Measurements from ENCODE around the gene RFX4. TPM values are rescaled to one million over a fixed set of nuclear protein-coding genes. Genes with fewer than 3 reads are reported as not detected.

RFX4 gene
- total RNA-seq, 4 donors from 2014 or later: not detected

DNA sequence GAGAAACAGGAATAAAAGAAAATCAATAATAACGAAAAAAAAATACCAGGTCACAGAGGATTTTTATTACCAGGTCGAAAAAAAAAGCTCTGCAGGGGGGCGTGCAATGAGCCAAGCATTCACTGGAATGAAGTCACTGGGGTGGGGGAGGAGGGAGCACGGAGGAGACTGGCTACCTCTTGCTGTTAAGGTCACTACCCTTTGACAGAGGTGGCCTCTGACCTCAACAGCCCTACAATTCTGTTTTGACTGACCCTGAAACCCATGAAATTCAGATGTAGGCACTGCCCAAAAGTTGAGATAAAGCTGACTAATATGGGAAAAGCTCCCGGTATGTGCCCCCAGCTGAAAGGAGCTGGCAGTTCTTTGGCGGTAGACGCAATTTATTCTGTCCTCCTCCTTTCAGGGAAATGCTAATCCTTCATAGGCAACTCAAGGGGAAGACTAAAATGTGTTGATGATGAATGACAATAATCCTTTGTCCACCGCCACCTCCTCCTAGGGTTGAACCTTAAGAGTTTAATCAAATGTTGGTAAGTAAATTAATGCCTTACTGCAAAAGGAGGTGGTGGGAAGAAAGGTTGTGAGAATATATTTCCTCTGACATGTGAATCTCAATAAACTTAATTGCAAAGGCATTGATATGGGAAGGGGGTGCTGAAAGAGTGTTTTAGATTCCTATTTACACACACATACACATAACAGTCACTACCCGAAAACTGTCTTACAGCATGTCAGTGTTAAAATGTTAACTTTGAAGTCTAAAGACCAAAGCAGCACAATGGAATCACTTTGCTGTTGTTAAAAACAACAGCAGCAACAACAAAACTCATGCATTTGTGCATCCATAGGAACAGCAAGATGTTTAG is 185.4 kb downstream of the RFX4 start:
- DNase-seq (no peak), ATAC-seq (no peak)
- Histone ChIP-seq H3K27ac (no peak overlapping the region), H3K27me3 (no peaks in the 10 kb centered on the region), H3K36me3 (no peaks in the 10 kb centered on the region), H3K9me3 (no peaks in the 10 kb centered on the region), H3K4me1 (peaks cover 9 to 17% of the 10 kb centered on the region in 2 donors), H3K4me3 (no peak overlapping the region)
- intact Hi-C loops (cut with DNase I; ENCODE audit: low total_unique reads): no loop called here
- in situ Hi-C loops (cut with MboI; ENCODE audit: low sequenced_read_pairs in 4 of 4): no loop called here
- no peak for TF ChIP-seq POLR2A (IDR thresholded peaks at IDR 0.05)
- TF ChIP-seq, protein P1, sequence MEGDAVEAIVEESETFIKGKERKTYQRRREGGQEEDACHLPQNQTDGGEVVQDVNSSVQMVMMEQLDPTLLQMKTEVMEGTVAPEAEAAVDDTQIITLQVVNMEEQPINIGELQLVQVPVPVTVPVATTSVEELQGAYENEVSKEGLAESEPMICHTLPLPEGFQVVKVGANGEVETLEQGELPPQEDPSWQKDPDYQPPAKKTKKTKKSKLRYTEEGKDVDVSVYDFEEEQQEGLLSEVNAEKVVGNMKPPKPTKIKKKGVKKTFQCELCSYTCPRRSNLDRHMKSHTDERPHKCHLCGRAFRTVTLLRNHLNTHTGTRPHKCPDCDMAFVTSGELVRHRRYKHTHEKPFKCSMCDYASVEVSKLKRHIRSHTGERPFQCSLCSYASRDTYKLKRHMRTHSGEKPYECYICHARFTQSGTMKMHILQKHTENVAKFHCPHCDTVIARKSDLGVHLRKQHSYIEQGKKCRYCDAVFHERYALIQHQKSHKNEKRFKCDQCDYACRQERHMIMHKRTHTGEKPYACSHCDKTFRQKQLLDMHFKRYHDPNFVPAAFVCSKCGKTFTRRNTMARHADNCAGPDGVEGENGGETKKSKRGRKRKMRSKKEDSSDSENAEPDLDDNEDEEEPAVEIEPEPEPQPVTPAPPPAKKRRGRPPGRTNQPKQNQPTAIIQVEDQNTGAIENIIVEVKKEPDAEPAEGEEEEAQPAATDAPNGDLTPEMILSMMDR (IDR thresholded peaks at IDR 0.05 in 4 of 5, conservative IDR thresholded peaks at IDR 0.05 in 1 of 5): no peak

DNA sequence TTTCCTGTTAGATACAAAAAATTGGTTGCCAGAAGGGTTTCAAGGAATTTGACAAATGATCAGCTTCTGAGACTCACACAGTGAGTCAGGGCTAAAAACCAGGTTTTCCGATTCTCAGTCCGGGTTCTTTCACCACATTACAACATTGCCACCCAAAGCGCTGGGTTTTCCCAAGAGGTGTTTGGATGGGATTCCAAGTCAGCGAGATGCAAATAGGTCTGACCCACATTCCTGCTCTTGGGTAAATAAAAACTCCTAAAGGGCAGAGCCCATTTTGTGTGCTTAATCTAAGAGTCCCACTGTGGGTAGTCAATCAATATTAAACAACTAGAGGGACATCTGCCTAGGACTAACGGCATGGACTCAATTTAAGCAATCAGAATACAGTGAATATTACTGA is 186.3 kb downstream of the RFX4 start:
- TF ChIP-seq, protein P1 (IDR thresholded peaks at IDR 0.05 in 4 of 5, conservative IDR thresholded peaks at IDR 0.05 in 1 of 5): no peak
- intact Hi-C loops (cut with DNase I; ENCODE audit: low total_unique reads): no loop called here
- H3K4me3 ChIP-seq: no peak overlapping the region

DNA sequence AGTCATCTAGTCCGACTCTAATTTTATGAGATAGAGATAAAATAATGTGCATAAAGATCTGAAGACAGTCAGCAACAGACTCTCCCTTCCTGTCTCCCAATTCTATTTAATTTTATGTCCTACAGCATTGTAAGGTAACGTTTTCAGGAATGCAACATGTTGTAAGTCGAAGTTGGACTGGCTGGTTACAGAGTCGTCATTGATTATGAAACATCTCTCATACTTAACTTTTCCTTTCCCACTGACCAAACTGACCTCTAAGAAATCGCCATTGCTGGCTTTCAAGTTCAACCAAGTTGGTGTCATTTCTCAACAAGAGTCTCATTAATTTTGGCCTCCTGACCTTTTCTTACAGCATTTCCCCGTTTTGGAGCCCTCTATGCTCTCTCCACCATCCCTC is 186.7 kb downstream of the RFX4 start:
- no peak overlapping the region for H3K27ac ChIP-seq
- H3K9me3 ChIP-seq: no peaks in the 10 kb centered on the region
- TF ChIP-seq, protein P1 (IDR thresholded peaks at IDR 0.05 in 4 of 5, conservative IDR thresholded peaks at IDR 0.05 in 1 of 5): no peak
- no peak for TF ChIP-seq POLR2A (IDR thresholded peaks at IDR 0.05)
- DNase-seq (no peak), ATAC-seq (no peak)
- no peak overlapping the region for H3K4me3 ChIP-seq
- H3K36me3 ChIP-seq: no peaks in the 10 kb centered on the region
- in situ Hi-C loops (cut with MboI; ENCODE audit: low sequenced_read_pairs in 4 of 4) (no loop called here), intact Hi-C loops (cut with DNase I; ENCODE audit: low total_unique reads) (no loop called here)
- H3K4me1 ChIP-seq: peaks cover 9 to 17% of the 10 kb centered on the region in 2 donors
- H3K27me3 ChIP-seq: no peaks in the 10 kb centered on the region

More for the DNA sequence above, 186.3 kb downstream of the RFX4 start:
- in situ Hi-C loops (cut with MboI; ENCODE audit: low sequenced_read_pairs in 4 of 4): no loop called here
- DNase-seq (no peak), ATAC-seq (no peak)
- Histone ChIP-seq H3K4me1 (peaks cover 9 to 17% of the 10 kb centered on the region in 2 donors), H3K27ac (no peak overlapping the region), H3K36me3 (no peaks in the 10 kb centered on the region), H3K27me3 (no peaks in the 10 kb centered on the region), H3K9me3 (no peaks in the 10 kb centered on the region)

DNA sequence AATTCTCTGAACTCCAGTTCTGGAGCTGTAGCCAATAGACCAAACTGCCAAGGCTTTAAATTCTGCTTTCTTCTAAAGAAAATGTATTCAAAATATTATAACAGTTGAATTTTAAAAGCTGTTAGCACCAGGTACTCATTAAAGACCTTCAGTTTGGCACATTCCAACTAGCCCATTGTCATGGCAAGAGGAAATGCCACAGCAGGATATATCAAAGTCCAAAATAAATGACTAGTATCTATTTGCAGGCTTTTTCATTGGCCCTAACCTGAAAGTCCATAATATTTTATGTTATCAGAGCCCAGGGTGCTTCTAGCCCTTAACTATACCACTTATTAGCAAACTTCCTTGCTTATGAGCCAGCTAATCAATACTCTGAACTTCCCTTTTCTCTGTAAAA is 188.6 kb downstream of the RFX4 start:
- in situ Hi-C loops (cut with MboI; ENCODE audit: low sequenced_read_pairs in 4 of 4) (no loop called here), intact Hi-C loops (cut with DNase I; ENCODE audit: low total_unique reads) (loop anchor here (5.0 kb wide), 2 partner anchors 186 to 321 kb away; partner anchors contain the start of genes CRY1 and TMEM263)
- ATAC-seq (no peak), DNase-seq (no peak)
- Histone ChIP-seq H3K9me3 (no peaks in the 10 kb centered on the region), H3K27ac (no peak overlapping the region), H3K4me3 (no peak overlapping the region), H3K36me3 (no peaks in the 10 kb centered on the region), H3K27me3 (no peaks in the 10 kb centered on the region), H3K4me1 (peaks cover 23 to 25% of the 10 kb centered on the region in 2 donors)
- TF ChIP-seq, protein P1 (IDR thresholded peaks at IDR 0.05 in 4 of 5, conservative IDR thresholded peaks at IDR 0.05 in 1 of 5): no peak
- TF ChIP-seq POLR2A (IDR thresholded peaks at IDR 0.05): no peak

All from gastrocnemius medialis (tissue), 4 donors.